ENCODE results near the gene WNT3. TPM values are rescaled to one million over a fixed set of nuclear protein-coding genes. Genes with fewer than 3 reads are reported as not detected.

The WNT3 gene
- total RNA-seq, 1 experiment from 2014 or later, result 8.8 TPM

- intact Hi-C loops (cut with micrococcal nuclease; ENCODE audit: unreplicated experiment), result no loop called here
- Histone ChIP-seq H3K27me3 (replicated peaks; ENCODE audit: control insufficient read depth, insufficient read depth, low read length) (no peaks in the 10 kb centered on the region), H3K36me3 (ENCODE audit: control insufficient read depth, insufficient read depth, low read length) (no peaks in the 10 kb centered on the region), H3K4me3 (ENCODE audit: low read depth, low read length) (no peak overlapping the region), H3K9me3 (no peaks in the 10 kb centered on the region), H3K4me1 (peaks cover 19% of the 10 kb centered on the region)
- no peaks in the 10 kb centered on the region for H3K4me1 Mint-ChIP-seq (ENCODE audit: low read depth, unreplicated experiment)
- H3K27me3 Mint-ChIP-seq (ENCODE audit: insufficient read depth, unreplicated experiment), result no peaks in the 10 kb centered on the region
- BruUV-seq (replicated peaks), result no TSS peak
- ChIA-PET CTCF (no interaction called here), POLR2A (no interaction called here)
- H3K27ac Mint-ChIP-seq (ENCODE audit: unreplicated experiment), result no peak overlapping the region
- peaks cover 6% of the 10 kb centered on the region for H3K36me3 Mint-ChIP-seq (ENCODE audit: insufficient read depth, unreplicated experiment)
- TF ChIP-seq, protein P1, sequence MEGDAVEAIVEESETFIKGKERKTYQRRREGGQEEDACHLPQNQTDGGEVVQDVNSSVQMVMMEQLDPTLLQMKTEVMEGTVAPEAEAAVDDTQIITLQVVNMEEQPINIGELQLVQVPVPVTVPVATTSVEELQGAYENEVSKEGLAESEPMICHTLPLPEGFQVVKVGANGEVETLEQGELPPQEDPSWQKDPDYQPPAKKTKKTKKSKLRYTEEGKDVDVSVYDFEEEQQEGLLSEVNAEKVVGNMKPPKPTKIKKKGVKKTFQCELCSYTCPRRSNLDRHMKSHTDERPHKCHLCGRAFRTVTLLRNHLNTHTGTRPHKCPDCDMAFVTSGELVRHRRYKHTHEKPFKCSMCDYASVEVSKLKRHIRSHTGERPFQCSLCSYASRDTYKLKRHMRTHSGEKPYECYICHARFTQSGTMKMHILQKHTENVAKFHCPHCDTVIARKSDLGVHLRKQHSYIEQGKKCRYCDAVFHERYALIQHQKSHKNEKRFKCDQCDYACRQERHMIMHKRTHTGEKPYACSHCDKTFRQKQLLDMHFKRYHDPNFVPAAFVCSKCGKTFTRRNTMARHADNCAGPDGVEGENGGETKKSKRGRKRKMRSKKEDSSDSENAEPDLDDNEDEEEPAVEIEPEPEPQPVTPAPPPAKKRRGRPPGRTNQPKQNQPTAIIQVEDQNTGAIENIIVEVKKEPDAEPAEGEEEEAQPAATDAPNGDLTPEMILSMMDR (IDR thresholded peaks at IDR 0.05; ENCODE audit: insufficient read depth in 1 of 2, low read depth in 1 of 2, low read length in 1 of 2, severe bottlenecking in 1 of 2, unreplicated experiment in 1 of 2), result no peak
- H3K4me3 Mint-ChIP-seq (ENCODE audit: unreplicated experiment), result no peak overlapping the region
- H3K9me3 Mint-ChIP-seq (ENCODE audit: unreplicated experiment), result no peaks in the 10 kb centered on the region
- peak in 1 of 2 experiments; percentile 28 for DNase-seq
Observed at GRCh38 chr17:46773676-46774075, 44.8 kb downstream of the WNT3 start.

DNA sequence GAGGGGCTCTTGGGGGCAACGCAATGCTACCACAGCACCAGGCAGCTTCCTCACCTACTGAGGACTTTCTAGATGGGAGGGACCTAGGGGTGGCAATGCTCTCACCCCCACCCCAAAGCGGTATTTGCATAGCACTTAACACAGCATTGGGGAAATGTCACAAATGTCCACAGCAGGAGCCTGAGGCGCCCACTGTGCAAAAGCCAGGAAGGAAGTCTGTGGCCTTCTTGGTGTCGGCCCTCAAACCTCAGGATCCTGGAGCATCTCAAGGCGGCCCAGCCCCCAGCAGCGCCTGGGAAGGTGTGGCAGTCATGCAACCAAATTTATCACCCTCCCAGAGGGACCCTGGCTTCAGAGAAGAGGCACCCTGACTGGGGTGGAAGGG, 45.3 kb downstream of the WNT3 start:
- peak overlapping the region; percentile 73 for H3K4me3 Mint-ChIP-seq (ENCODE audit: unreplicated experiment)
- Histone ChIP-seq H3K4me3 (ENCODE audit: low read depth, low read length) (no peak overlapping the region), H3K36me3 (ENCODE audit: control insufficient read depth, insufficient read depth, low read length) (no peaks in the 10 kb centered on the region), H3K27me3 (replicated peaks; ENCODE audit: control insufficient read depth, insufficient read depth, low read length) (no peaks in the 10 kb centered on the region), H3K9me3 (no peaks in the 10 kb centered on the region), H3K4me1 (peaks cover 19% of the 10 kb centered on the region)
- no peaks in the 10 kb centered on the region for H3K27me3 Mint-ChIP-seq (ENCODE audit: insufficient read depth, unreplicated experiment)
- ChIA-PET POLR2A (no interaction called here), CTCF (no interaction called here)
- intact Hi-C loops (cut with micrococcal nuclease; ENCODE audit: unreplicated experiment), result no loop called here
- BruUV-seq (replicated peaks), result no TSS peak
- DNase-seq, result no peak
- peaks cover 6% of the 10 kb centered on the region for H3K36me3 Mint-ChIP-seq (ENCODE audit: insufficient read depth, unreplicated experiment)
- no peaks in the 10 kb centered on the region for H3K9me3 Mint-ChIP-seq (ENCODE audit: unreplicated experiment)
- H3K27ac Mint-ChIP-seq (ENCODE audit: unreplicated experiment), result peak overlapping the region; percentile 75
- no peaks in the 10 kb centered on the region for H3K4me1 Mint-ChIP-seq (ENCODE audit: low read depth, unreplicated experiment)
- TF ChIP-seq, protein P1 (IDR thresholded peaks at IDR 0.05; ENCODE audit: insufficient read depth in 1 of 2, low read depth in 1 of 2, low read length in 1 of 2, severe bottlenecking in 1 of 2, unreplicated experiment in 1 of 2), result no peak

DNA sequence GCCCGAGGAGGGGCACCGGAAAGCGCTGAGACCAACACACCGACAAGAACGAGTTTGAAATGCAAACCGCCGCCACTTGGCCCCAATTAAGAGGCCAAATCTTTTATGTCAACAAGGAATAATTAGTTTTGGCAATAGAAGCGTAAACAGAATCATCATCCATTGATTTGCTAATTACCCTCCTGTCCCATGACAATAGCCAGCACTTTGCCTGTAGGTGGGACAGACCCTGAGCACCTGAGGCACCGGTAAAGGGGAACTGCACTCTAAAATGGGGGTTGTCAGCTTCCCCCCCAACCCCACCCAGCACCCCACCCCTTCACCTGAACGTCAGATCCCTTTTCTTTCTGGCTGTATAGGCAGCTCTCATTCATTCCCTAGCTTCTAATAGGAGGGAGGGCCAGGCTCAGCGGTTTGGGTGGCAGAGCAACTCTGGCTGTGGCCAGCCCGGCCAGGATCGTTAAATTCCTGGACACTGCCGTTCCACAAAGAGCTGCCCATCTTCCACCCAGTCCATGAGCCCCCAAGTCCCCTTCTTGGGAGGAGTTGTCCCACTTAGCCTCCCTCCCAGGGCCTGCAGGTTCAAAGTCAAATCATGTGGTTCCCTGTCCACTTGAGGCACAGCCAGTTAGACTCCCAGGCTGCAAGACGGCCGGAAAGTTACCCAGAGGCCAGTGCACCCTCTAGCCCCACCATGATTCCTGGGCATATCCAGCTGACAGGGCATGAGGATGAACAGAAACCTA, 45.8 kb downstream of the WNT3 start:
- no peak for DNase-seq
- ChIA-PET POLR2A (no interaction called here), CTCF (no interaction called here)
- Mint-ChIP-seq H3K27ac (ENCODE audit: unreplicated experiment) (peak overlapping the region; percentile 84), H3K36me3 (ENCODE audit: insufficient read depth, unreplicated experiment) (peaks cover 6% of the 10 kb centered on the region), H3K4me3 (ENCODE audit: unreplicated experiment) (peak overlapping the region; percentile 73), H3K9me3 (ENCODE audit: unreplicated experiment) (no peaks in the 10 kb centered on the region), H3K4me1 (ENCODE audit: low read depth, unreplicated experiment) (no peaks in the 10 kb centered on the region), H3K27me3 (ENCODE audit: insufficient read depth, unreplicated experiment) (no peaks in the 10 kb centered on the region)
- intact Hi-C loops (cut with micrococcal nuclease; ENCODE audit: unreplicated experiment), result no loop called here
- BruUV-seq (replicated peaks), result no TSS peak
- Histone ChIP-seq H3K4me1 (peaks cover 19% of the 10 kb centered on the region), H3K9me3 (no peaks in the 10 kb centered on the region), H3K27me3 (replicated peaks; ENCODE audit: control insufficient read depth, insufficient read depth, low read length) (no peaks in the 10 kb centered on the region), H3K4me3 (ENCODE audit: low read depth, low read length) (peak overlapping the region; percentile 72), H3K36me3 (ENCODE audit: control insufficient read depth, insufficient read depth, low read length) (no peaks in the 10 kb centered on the region)
- TF ChIP-seq, protein P1 (IDR thresholded peaks at IDR 0.05; ENCODE audit: insufficient read depth in 1 of 2, low read depth in 1 of 2, low read length in 1 of 2, severe bottlenecking in 1 of 2, unreplicated experiment in 1 of 2), result no peak
